GM10248 (cell line): ENCODE results near the gene MRM1.

Experiments
- CTCF ChIA-PET: fragments of 300-600 bp; sonication (Branson Sonifier 250); formaldehyde crosslinking; extraction: SDS; loops from one replicate; lab custom pipeline; 2021; ENCODE audit warnings: antibody characterized with exemption; lab: Yijun Ruan, JAX
- POLR2A ChIA-PET: fragments of 350-650 bp; sonication (Branson Sonifier 250); formaldehyde crosslinking; extraction: SDS; loops from one replicate; lab custom pipeline; 2020; ENCODE audit warnings: antibody characterized with exemption; lab: Yijun Ruan, JAX
- DNase-seq: peaks from one replicate; pipeline ENCODE4 v3.0.0; 2012; ENCODE audit errors: extremely low spot score
- TF ChIP-seq, protein P1 (sequence below): IDR thresholded peaks from 2 replicates; pipeline ENCODE4 v1.5.1; 2012; ENCODE audit warnings: mild to moderate bottlenecking, low read depth; ENCODE audit errors: extremely low read depth, missing control alignments, control extremely low read depth

The MRM1 gene

DNA sequence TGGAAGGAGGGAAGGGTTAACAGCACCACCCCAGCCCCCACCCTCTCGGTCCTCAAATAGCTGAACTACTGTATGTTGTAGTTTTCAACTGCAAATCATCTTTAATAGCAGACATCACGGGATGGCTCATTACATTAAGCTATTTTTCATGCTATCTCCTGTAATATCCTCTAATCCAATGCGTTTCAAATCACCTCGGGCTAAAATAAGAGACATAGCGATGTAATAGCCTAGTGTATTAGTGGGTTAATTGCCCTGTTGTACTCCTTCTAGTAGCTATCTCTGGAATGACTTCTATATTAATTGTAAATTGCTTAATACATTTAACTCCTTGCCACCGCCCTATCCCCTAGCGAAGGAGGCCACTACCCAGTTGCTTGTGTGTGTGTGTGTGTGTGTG is 54.3 kb downstream of the MRM1 start:
- POLR2A ChIA-PET, result no interaction called here
- TF ChIP-seq, protein P1, sequence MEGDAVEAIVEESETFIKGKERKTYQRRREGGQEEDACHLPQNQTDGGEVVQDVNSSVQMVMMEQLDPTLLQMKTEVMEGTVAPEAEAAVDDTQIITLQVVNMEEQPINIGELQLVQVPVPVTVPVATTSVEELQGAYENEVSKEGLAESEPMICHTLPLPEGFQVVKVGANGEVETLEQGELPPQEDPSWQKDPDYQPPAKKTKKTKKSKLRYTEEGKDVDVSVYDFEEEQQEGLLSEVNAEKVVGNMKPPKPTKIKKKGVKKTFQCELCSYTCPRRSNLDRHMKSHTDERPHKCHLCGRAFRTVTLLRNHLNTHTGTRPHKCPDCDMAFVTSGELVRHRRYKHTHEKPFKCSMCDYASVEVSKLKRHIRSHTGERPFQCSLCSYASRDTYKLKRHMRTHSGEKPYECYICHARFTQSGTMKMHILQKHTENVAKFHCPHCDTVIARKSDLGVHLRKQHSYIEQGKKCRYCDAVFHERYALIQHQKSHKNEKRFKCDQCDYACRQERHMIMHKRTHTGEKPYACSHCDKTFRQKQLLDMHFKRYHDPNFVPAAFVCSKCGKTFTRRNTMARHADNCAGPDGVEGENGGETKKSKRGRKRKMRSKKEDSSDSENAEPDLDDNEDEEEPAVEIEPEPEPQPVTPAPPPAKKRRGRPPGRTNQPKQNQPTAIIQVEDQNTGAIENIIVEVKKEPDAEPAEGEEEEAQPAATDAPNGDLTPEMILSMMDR, result no peak
- CTCF ChIA-PET, result interaction anchor here (1.2 to 2.6 kb wide), 5 partner anchors 18 to 53 kb away, joined by 3 to 9 read pairs (median 6); partner anchors contain the start of gene MRM1
- DNase-seq, result no peak

DNA sequence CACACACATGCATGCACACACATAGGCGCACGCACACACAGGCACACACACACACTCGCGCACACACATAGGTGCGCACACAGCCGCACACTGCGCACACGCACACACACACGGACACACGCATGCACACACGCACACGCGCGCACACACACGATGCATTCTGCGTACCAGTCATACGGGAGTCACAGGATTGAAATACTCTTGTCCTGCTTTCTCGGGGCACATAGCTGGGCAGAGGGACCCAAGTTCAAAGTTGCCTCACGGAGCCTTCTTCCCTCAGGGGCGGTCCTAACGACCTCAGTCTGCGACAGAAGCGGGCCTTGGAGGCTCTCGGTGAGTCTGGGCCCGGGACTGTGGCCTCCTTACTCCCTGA is 56.0 kb downstream of the MRM1 start:
- ChIA-PET POLR2A (no interaction called here), CTCF (interaction anchor here (1.3 to 2.6 kb wide), 4 partner anchors 10 to 55 kb away, joined by 3 to 9 read pairs (median 6); partner anchors contain the start of gene MRM1)
- no peak for DNase-seq
- TF ChIP-seq, protein P1, result no peak

DNA sequence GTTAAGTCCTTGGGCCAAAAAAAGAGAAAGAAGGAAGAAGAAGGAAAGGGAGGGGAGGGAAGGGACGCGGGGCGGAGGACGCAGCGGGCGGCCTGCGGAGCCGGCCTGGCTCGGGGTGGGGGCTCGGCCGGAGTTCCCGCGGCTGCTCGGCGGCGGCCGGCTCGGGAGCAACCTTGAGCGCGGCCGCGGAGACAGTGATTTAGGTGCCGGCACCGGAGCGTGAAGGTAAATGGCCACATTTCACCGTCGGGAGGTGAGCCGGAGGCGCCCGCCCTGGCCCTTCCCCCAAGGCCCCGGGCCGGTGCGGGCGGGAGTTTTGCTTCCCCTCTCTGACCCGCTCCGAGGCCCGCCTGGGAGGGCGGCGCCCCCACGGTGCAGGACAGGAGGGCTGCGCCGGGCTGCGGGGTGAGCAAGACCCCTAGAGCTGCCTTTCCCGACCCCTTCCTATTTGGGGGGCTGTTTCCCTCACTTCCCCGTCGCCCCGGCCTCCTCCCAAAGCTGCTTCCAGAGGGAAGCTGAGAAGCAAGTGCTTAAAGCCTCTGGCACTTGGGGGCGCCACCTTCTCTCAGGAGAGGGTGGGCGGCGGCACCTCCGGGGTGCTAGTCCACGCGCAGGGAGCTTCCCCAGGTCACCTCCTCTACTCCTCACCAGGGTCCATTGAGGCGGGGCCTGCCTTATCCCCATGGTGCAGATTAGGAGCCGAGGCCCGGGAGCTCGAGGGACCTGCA is 56.5 kb downstream of the MRM1 start:
- ChIA-PET CTCF (interaction anchor here (1.3 to 2.6 kb wide), 2 partner anchors 11 to 49 kb away, joined by 3 to 7 read pairs; no protein-coding TSS in a partner anchor), POLR2A (no interaction called here)
- TF ChIP-seq, protein P1, result peak; percentile 24
- peak; percentile 39 for DNase-seq
